NCI-H2171 (cell line): ENCODE measurements around the gene AGR2.
A peak's percentile ranks its signal among the peaks of the same experiment; 100 is the strongest.
"Not testable (repeated sequence)": the region's sequence is repeated elsewhere in the genome, so short reads cannot be mapped to it uniquely, and the experiment has no call there.

Source experiments
- DNase-seq: peaks from one replicate; lab custom pipeline; 2025; lab: John Stamatoyannopoulos, UW

Gene AGR2

DNA sequence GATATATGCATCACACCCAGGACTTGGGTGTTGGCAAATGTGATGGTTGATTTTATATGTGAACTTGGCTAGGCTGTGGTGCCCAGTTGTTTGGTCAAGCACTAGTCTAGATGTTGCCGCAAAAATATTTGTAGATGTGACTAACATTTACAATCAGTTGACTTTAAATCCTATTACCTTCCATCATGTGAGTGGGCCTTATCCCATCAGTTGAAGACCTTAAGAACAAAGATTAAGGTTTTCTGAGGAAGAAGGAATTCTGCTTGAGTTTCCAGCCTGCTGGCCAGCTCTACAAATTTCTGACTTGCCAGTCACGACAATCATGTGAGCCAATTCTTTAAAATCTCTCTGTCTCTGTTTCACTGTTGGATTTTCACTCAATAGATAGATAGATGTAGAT lies 30.9 kb downstream of the AGR2 start:
- no peak for DNase-seq

- DNase-seq = no peak
Measured at GRCh38 chr7:16773326-16773725, 31.5 kb downstream of the AGR2 start.

DNA sequence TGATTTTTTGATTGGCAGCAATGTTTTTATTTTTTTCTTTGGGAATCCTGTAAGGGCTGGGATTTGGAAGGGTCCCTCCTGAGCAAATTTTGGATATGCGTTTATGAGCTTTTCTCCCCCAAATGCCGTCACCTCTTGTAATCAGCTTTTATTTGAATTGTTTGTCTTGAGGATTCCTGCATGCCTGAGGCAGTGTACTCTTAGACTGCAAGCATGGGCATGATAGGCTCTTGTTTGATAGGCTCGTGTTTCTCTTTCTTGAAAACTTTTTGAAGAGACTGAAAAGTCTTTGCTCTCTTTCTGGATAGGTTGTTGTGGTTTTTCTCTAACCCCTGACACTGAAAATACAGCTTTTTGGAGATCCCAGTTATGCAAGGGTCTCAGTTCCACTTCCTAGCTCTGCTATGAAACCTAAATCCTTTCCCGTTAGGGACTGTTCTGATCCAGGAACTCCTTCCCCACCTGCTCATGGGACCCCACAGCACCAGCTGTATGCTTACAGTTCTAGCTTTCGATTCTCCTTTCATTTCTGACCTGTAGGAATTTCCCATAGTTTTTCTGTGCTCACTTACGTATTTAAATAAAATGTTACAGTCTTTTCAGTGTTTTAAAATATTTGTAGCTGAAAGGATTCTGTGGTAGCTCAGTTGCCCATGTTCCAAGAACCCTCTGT lies 34.0 kb downstream of the AGR2 start:
- no peak for DNase-seq

GRCh38 chr7:16769994-16770393 lies 34.8 kb downstream of the AGR2 start:
- DNase-seq = not testable (repeated sequence)

DNA sequence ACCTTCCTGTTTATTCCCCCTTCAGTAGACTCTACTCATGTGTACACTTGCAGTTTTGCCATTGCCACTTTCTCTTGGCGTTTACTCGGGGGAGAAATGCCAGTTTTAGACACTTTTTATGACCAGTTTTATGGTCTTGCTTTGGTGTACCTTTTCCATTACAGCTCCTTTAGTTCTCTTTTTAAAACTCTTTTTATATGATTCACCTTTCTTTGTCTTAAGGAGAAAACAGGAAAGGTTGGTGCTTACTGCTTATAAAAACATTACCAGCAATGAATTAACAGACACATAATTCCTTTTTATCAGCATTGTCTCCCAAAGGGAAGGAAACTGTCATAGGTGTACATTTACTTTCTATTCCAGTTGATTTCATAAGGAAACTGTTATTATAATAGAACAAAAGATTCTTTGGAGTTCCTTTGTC lies 39.4 kb downstream of the AGR2 start:
- no peak for DNase-seq

DNA sequence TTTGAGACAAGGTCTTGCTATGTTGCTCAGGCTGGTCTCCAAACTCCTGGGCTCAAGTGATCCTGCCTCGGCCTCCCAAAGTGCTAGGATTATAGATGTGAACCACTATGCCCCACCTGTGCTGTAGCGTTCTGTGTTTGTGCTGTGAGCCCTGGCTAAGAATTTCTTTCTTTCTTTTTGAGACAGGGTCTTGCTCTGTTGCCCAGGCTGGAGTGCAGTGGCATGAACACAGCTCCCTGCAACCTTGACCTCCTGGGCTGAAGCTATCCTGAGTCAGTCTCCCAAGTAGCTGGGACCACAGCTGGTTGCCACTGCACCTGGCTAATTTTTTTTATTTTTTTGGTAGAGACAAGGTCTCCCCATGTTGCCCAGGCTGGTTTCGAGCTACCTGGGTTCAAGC lies 39.9 kb downstream of the AGR2 start:
- DNase-seq = no peak

DNA sequence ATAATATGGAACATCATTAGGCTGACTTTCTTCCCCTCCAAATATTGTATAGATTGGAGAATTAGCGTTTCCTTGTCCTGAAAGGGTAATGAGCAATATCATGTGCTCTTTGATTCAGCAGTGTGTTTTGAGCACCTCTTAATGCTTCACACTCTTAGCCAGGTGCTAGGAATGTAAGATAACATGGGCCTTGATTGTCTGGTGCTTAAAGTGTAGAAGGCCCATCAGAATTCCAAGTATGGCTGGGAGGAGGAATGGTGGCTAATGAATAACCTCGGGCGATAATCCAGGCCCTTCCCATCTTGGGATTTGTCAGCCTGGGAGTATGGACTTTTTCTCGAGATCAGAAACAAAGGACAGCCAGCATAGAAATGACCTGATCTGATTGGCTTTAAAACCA lies 42.6 kb downstream of the AGR2 start:
- no peak for DNase-seq

DNA sequence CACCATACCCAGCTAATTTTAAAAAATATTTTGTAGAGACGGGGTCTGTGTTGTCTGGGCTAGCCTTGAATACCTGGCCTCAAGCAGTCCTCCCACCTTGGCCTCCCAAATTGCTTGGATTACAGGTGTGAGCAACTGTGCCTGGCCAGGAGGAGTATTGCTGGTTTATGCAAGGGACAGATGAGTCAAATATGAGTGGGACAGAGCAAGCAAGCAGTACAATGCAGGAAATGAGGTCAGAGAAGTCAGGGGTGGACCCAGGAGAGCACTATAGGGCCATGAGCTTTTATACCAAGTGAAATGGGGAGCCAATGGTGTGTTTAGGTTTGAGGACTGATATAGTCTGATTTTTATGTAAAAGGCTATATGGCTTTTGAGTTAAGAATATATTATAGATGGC lies 45.0 kb downstream of the AGR2 start:
- no peak for DNase-seq

DNA sequence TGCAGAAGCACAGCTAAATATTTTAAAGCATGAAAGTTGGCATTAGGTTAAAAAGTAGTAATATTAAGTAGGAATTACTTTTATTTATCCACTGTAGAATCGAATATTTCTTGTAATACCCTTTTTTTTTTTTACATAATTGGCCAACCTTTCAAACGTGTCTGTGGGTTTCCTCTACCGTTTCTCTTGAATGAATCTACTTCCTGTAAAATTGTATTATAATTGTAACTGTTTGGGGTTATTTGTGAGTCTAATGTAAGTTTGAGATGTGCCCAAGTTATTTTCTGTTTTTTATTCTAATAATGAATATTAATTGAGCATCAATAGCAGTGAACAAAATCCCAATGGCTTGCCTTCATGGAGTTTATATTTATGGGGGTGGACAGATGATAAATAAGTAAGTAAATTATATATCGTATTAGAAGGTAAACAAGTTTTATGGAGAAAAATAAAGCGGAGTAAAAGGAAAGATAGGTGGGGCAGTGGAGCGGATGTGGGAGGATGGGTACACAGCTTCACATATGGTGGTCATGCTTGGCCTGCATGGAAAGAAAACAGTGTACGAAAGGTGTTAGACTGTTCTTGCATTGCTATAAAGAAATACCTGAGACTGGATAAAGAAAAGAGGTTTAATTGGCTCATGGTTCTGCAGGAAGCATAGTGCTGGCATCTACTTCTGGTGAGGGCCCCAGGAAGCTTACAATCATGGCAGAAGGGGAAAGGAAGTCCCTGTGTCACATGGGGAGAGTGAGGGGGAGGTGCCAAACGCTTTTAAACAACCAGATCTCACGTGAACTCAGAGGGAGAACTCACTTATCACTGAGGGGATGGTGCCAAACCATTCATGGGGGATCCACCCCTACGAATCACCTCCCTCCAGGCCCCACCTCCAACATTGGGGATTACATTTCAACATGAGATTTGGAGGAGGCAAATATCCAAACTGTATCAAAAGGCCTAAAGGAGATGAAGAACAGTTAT lies 45.9 kb downstream of the AGR2 start:
- DNase-seq = no peak

- DNase-seq = no peak
Measured at GRCh38 chr7:16758036-16758435, 46.8 kb downstream of the AGR2 start.

DNA sequence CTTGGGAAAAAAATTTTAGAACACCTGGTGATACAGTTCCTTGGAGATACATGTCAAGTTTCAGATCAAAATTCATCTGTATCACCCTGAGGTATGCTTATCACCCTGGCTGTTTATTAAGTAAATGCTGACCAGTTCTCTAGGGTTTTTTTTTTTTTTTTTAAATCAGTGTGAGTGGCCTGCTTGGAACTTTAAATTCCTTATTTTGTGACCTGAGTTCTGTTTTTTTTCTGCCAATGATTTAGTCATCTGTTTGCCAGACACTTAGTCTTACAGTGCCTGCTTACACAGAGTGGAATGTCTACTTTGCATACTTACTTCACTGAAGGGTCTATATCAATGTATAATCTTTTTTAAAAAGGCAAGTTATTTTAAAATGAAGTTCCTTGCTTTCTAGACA lies 49.4 kb downstream of the AGR2 start:
- DNase-seq = no peak

GRCh38 chr7:16754856-16755317 lies 49.9 kb downstream of the AGR2 start:
- peak; percentile 30 for DNase-seq

DNA sequence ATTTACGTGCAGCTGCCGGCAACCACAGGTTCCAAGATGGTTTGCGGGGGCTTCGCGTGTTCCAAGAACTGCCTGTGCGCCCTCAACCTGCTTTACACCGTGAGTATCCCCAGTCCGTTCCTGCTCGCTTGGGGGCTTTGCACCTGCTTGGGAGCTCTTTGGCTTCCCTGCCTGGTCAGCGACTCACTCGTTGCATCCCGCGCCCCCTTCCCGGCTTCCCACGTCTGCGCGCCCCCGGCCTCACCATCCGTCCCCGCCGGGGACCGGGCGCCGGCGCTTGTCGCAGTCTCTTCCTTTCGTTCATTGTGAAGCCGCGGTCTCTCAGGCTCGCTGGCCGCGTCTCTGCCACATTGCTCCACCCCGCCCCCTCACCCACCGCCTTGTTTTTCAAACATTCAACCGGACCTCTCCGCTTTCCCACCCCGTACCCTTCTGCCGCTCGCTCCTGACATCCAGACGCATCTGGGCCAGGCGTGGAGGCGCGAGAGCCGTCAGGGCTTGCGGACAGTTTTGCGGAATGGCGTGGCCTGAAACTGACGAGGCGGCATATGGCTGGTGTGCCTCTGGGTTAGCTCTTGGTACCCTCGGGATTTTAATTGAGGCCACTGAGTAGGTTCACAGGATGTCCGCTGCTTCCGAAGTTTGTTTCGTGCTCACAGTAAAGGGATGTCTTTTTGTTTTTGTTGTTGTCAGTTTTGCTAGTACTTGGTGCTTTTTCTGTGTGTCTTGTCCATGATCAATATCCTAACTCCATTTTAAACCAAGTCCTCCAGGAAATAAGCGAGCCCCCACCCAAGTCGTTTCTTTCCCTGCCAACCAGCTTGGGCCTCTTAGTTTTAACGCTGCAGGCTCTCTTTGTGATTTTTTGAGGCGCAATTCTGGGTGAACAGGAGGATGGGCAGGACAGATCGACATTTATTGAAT lies 50.6 kb downstream of the AGR2 start:
- DNase-seq = peak; percentile 48

DNA sequence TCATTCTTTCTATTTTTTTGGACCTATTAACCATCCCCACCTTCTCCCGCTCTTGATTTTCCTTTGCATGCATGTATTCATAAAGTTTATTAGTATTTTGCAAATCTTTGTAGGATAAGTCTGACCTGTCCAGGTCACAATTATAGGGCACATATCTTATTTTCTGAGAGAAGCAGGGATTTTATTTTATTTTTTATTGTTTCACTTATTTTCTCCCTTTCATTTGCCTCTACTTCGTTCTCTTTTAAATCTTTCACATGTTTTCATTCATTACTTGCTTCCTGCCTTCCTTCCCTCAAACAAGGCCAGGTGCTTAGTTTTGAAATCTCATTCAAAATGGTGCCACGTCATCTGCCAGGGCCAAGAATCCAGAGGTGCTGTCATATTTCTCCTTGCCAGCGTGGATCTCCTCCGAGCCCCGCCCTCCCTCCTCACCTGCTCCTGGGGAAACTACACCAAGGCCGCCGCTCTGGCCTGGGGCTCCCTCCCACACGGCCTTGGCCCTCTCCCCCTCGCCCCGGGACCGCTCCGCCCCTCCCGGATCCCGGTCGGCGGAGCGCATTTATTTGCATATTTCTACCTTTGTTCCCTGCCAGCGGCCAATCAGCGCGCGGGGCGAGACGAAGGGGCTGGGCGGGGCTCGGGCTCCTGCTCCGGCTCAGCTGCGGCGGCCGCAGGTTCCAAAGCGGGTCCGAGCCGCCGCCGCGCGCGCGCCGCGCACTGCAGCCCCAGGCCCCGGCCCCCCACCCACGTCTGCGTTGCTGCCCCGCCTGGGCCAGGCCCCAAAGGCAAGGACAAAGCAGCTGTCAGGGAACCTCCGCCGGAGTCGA lies 51.5 kb downstream of the AGR2 start, which contains the start of gene TSPAN13:
Gene TSPAN13 (plus strand): TSS at position 654 of the 830 bp plus-strand sequence. CDS start 213 bp downstream, outside the sequence.
- DNase-seq = peak; percentile 94

GRCh38 chr7:16747102-16747501 lies 57.7 kb downstream of the AGR2 start:
- DNase-seq = no peak

DNA sequence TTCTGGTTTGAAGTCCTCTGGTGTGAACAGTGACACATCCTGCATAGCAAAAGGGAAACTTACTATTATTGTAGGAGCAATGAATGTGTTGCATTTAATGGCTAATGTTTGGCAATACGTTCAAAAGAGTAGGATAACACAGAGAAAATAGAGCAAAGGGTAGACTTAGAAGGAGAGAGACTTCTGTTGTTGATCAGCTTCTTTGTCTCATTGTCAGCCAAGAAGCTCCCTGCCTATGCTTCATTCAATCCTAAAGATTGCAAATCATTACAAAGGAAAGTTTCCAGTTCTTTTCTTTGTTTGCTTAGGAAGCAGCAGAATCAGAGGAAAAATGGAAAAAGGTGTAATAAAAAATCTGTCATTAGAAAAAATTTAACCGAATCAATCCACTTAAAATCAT lies 59.2 kb downstream of the AGR2 start:
- DNase-seq = no peak

DNA sequence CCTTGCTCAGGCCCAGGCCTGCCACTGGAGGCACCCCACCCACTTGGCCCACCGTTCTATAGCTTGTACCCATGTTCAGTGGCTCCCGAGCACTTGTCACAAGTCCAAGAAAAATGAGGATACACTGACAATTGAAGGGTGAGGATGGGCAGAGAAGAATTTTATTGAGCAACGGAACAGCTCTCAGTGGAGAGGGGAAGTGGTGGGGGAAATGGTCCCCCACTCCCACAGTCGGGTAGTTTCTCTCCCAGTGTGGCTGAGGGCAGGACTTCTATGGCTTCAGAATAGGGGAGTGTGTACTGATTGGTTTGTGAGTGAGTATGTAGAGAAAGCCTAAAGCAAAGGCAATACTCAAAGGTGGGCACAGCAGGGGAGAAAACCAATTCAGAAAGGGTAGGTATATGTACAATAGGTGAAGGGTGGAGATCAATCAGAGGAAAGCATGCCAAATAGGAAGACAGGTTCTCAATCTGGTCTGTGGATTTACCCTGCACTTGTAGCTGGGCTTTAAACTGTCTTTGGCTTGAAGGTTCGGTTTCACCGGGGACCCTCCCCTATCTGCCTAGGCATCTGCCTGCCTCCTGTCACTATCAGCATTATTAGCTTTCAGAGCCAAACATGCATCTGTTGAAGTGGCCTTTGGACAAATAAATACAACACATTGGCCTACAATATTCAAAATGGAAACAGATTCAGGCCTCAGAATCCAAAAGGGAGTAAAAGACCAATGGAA lies 60.1 kb downstream of the AGR2 start:
- DNase-seq = no peak

DNA sequence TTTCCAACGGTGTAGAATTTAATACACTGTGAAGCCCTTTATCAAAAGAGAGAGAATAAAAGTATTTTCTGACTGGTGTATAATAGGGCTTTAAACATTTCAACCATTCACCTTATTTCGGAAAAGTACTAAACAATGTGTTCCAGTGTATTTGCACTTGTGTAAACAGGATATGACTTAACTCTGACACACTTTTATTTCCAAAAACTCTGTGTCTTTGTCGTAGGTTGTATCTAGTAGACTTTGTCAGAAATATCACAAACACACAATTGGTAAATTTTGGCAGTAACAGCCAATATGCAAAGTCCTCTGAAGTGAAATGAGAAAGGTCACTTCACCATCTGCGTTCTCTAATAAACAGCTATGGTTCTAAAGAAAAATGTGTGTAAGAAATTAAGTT lies 61.6 kb downstream of the AGR2 start:
- DNase-seq = no peak

DNA sequence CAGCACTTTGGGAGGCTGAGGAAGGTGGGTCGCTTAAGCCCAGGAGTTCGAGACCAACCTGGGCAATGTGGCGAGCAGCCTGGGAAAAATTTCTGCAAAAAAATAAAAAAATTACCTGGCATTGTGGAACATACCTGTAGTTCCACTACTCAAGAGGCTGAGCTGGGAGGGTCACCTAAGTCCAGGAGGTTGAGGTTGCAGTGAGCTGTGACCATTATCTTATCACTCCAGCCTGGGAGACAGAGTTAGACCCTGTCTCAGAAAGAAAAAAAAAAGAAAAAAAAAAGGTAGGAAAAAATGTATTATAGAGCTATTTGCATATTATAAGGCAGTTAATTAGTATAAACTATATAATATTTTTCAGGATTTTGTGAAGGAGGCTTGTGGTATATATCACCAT lies 62.3 kb downstream of the AGR2 start:
- no peak for DNase-seq
